Immature natural killer cell (primary cell): ENCODE measurements around the gene PDCL2. TPM values are rescaled to one million over a fixed set of nuclear protein-coding genes. Genes with fewer than 3 reads are reported as not detected.

Source experiments
- DNase-seq, 3 donors: peaks; one replicate each; pipeline ENCODE4 v3.0.0; 2022; ENCODE audit warnings: mixed read lengths in 1 of 3
- H3K27ac Mint-ChIP-seq, 6 donors: one replicate each; pipeline ENCODE4 v1.8.0; 2020; ENCODE audit warnings: mixed read lengths in 6 of 6, mild to moderate bottlenecking in 5 of 6, inconsistent platforms in 4 of 6, moderate library complexity in 3 of 6
- H3K27me3 Mint-ChIP-seq, 3 donors: one replicate each; pipeline ENCODE4 v1.8.0; 2020 to 2021; ENCODE audit warnings: low read depth in 3 of 3, mild to moderate bottlenecking in 3 of 3, mixed read lengths in 3 of 3, moderate library complexity in 3 of 3, inconsistent platforms in 1 of 3
- H3K36me3 Mint-ChIP-seq, 3 donors: one replicate each; pipeline ENCODE4 v1.8.0; 2020; ENCODE audit warnings: mixed read lengths in 3 of 3, inconsistent platforms in 2 of 3, mild to moderate bottlenecking in 2 of 3
- H3K4me1 Mint-ChIP-seq, 2 donors: one replicate each; pipeline ENCODE4 v1.8.0; 2020; ENCODE audit warnings: inconsistent platforms in 2 of 2, mild to moderate bottlenecking in 2 of 2, mixed read lengths in 2 of 2, moderate library complexity in 1 of 2
- H3K4me3 Mint-ChIP-seq, 5 donors: one replicate each; pipeline ENCODE4 v1.8.0; 2020; ENCODE audit warnings: mild to moderate bottlenecking in 5 of 5, mixed read lengths in 5 of 5, inconsistent platforms in 3 of 5, moderate library complexity in 3 of 5
- H3K9me3 Mint-ChIP-seq, 6 donors: one replicate each; pipeline ENCODE4 v1.8.0; 2020; ENCODE audit warnings: mild to moderate bottlenecking in 6 of 6, mixed read lengths in 6 of 6, inconsistent platforms in 4 of 6, moderate library complexity in 3 of 6
- polyA plus RNA-seq, 3 donors: library from polyadenylated mRNA; unstranded; fragments of 300-500 nt; fragmentation: Illumina TruSeq; gene quantifications; one replicate each; pipeline ENCODE4 v1.2.3, GENCODE V29; 2021

PDCL2 gene
- polyA plus RNA-seq, 3 donors from 2014 or later = not detected

DNA sequence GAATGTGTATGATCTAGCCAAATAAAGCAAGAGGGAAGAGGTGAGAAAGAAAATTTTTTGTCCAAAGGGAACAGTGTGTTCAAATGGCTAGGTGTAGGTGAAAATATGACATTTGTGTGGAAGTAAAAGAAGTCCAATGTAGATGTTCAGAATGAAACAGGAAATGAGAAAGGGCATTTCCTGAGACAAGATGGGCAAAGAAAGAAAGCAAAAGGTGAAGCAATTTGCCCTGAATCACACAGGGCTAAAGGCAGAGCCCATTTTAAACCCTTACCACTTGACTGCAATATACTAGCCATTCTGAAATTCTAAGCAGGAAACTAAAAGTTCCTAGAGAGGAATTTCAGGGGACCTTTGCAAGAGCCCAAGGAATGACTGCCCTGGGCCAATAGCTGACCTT is 81.4 kb downstream of the PDCL2 start:
- H3K4me3 Mint-ChIP-seq = no peak overlapping the region
- H3K27me3 Mint-ChIP-seq = no peaks in the 10 kb centered on the region
- H3K9me3 Mint-ChIP-seq = no peaks in the 10 kb centered on the region
- DNase-seq = no peak
- H3K27ac Mint-ChIP-seq = no peak overlapping the region
- H3K36me3 Mint-ChIP-seq = peaks cover 0 to 3% (median 0%) of the 10 kb centered on the region in 3 donors
- H3K4me1 Mint-ChIP-seq = peaks cover 13 to 27% of the 10 kb centered on the region in 2 donors

DNA sequence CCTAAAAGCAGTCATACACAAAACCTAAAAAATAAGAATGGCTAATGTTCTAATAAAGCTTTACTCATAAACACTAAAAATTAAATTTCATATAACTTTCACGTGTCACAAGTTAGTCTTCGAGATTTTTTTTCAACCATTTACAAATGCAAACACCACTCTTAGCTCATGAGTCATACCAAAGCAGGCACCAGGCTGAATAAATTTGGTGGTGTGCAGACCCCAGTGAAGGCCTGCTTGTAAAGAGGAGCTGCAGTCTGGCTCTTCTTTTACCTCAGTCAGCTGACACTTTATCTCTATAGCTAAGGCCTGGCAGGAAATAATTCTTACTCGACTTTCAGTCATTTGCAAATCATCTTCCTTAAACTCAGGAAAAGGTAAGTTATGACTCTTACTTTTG is 82.8 kb downstream of the PDCL2 start:
- DNase-seq = no peak
- H3K36me3 Mint-ChIP-seq = peaks cover 0 to 3% (median 0%) of the 10 kb centered on the region in 3 donors
- H3K4me3 Mint-ChIP-seq = no peak overlapping the region
- no peaks in the 10 kb centered on the region for H3K27me3 Mint-ChIP-seq
- no peaks in the 10 kb centered on the region for H3K9me3 Mint-ChIP-seq
- peaks cover 13 to 27% of the 10 kb centered on the region in 2 donors for H3K4me1 Mint-ChIP-seq
- no peak overlapping the region for H3K27ac Mint-ChIP-seq

DNA sequence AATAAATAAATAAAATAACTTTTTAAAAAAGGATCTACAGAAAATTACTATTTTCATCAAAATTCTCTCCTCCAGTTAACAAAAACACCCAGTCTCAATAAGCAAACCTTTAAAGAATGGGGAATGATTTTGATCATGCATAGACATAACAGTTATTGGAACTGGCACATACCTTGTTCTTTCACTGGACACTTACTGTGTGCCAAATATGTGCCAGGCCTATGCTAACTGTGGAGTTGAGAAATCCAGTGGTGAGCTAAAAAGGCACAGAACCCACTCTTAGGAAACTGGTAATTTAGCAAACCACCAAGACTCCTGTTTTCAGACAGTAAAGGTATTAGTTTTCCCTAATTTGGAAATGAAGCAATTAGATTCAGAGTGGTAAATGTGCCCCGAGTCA is 84.4 kb downstream of the PDCL2 start:
- DNase-seq = no peak
- peaks cover 13 to 27% of the 10 kb centered on the region in 2 donors for H3K4me1 Mint-ChIP-seq
- no peak overlapping the region for H3K4me3 Mint-ChIP-seq
- H3K9me3 Mint-ChIP-seq = no peaks in the 10 kb centered on the region
- H3K27ac Mint-ChIP-seq = no peak overlapping the region
- peaks cover 0 to 2% (median 0%) of the 10 kb centered on the region in 3 donors for H3K27me3 Mint-ChIP-seq
- peaks cover 0 to 11% (median under 1%) of the 10 kb centered on the region in 3 donors for H3K36me3 Mint-ChIP-seq

Other genes starting within 250 kb of the PDCL2 start
- 10 to 100 TPM in 2 of 3 donors, 1 to 10 TPM in 1; 7.1 to 21.8 (median 17.8) TPM for gene SRD5A3, start 246.0 kb downstream of the PDCL2 start, polyA plus RNA-seq
- gene TMEM165, start 196.3 kb downstream of the PDCL2 start, polyA plus RNA-seq = 10 to 100 TPM; 44.2 to 50.4 (median 44.8) TPM
- gene CLOCK, start 45.3 kb downstream of the PDCL2 start, polyA plus RNA-seq = 1 to 10 TPM; 1.1 to 7.0 (median 4.7) TPM
- gene NMU, start 44.1 kb upstream of the PDCL2 start, polyA plus RNA-seq = not detected
- under 1 TPM in 2 of 3 donors, not detected in 1; 0.59 to 0.62 TPM for gene EXOC1L, start 227.5 kb upstream of the PDCL2 start, polyA plus RNA-seq